Astrocyte (in vitro differentiated cells and primary cell): Measurements from ENCODE around the gene MSMO1.

Experiments used
- EZH2 ChIP-seq: IDR thresholded peaks from 2 replicates; pipeline ENCODE4 v1.6.1; 2012; ENCODE audit warnings: mild to moderate bottlenecking, low read length, inconsistent platforms; ENCODE audit not compliant: insufficient read depth
- TF ChIP-seq, protein P1 (sequence below): IDR thresholded peaks from 2 replicates; pipeline ENCODE4 v1.5.1; 2011; ENCODE audit warnings: low read depth, mild to moderate bottlenecking, inconsistent platforms, low read length, moderate library complexity; ENCODE audit not compliant: insufficient read depth

DNA sequence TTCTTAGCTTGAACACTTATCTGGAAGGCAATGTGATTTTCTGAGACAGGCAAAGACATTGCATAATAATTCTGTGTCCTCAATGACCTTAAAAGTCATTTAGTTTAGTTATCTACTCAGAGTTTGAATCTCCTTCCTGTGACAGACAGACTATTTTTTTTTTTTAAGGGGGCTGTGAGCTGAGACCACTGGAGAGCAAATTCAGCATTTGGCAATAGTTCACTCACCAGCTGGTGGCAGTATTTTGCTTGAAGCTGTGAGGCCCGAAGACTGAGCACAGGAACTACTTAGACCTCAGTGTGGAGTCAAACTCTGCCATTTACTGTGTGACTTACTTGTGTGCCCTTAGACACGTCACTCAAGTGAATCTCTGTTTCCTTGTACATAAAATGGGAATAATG is 28.4 kb downstream of the MSMO1 start:
- TF ChIP-seq, protein P1, sequence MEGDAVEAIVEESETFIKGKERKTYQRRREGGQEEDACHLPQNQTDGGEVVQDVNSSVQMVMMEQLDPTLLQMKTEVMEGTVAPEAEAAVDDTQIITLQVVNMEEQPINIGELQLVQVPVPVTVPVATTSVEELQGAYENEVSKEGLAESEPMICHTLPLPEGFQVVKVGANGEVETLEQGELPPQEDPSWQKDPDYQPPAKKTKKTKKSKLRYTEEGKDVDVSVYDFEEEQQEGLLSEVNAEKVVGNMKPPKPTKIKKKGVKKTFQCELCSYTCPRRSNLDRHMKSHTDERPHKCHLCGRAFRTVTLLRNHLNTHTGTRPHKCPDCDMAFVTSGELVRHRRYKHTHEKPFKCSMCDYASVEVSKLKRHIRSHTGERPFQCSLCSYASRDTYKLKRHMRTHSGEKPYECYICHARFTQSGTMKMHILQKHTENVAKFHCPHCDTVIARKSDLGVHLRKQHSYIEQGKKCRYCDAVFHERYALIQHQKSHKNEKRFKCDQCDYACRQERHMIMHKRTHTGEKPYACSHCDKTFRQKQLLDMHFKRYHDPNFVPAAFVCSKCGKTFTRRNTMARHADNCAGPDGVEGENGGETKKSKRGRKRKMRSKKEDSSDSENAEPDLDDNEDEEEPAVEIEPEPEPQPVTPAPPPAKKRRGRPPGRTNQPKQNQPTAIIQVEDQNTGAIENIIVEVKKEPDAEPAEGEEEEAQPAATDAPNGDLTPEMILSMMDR, result peak; percentile 41
- TF ChIP-seq EZH2, result no peak
